Superior temporal gyrus (tissue), 1 donor: ENCODE measurements around the gene KRIT1.

Source experiments
- DNase-seq: peaks from one replicate; pipeline ENCODE4 v3.0.0-alpha.2; 2016; ENCODE audit errors: extremely low spot score

KRIT1 gene

GRCh38 chr7:92155108-92155739 lies 90.5 kb downstream of the KRIT1 start:
- no peak for DNase-seq

- no peak for DNase-seq
Observed at GRCh38 chr7:92150450-92151017, 95.2 kb downstream of the KRIT1 start.

GRCh38 chr7:92149736-92150239 lies 95.9 kb downstream of the KRIT1 start:
- no peak for DNase-seq
